ENCODE measurements around the gene ASTN1.

DNA sequence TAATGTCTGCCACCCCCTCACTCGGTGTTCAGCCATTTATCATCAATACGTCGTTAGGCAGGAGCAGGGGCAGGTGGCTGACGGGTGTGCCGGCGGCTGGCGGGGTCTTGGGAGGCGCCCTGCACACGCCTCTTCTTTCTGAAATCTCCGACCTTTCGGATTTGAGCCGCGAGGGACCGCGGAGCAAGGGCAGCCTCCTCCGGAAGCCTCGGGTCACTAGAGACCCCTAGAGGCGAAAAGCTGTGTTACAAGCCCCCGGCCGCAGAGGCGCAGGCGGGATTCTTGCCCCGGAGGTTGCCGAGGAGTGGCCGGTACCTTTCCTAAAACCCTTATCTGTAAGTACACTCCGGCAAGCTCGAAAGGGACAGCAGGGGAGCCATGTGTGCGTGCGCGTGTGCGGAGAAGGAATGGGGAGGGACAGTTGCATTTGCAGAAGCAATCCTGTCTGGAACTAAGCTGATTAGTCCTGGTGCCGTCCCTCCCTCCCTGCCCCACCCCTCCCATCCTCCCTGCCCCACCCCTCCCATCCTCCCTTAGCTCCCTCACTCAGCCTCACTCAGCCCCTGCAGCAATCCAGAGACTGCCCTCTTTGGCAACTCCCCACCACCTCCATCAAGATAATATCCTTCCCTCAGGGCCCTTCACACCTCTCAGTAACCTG is 17.2 kb upstream of the ASTN1 start:
- TF ChIP-seq, protein P1, sequence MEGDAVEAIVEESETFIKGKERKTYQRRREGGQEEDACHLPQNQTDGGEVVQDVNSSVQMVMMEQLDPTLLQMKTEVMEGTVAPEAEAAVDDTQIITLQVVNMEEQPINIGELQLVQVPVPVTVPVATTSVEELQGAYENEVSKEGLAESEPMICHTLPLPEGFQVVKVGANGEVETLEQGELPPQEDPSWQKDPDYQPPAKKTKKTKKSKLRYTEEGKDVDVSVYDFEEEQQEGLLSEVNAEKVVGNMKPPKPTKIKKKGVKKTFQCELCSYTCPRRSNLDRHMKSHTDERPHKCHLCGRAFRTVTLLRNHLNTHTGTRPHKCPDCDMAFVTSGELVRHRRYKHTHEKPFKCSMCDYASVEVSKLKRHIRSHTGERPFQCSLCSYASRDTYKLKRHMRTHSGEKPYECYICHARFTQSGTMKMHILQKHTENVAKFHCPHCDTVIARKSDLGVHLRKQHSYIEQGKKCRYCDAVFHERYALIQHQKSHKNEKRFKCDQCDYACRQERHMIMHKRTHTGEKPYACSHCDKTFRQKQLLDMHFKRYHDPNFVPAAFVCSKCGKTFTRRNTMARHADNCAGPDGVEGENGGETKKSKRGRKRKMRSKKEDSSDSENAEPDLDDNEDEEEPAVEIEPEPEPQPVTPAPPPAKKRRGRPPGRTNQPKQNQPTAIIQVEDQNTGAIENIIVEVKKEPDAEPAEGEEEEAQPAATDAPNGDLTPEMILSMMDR (conservative IDR thresholded peaks at IDR 0.05 in 1 of 2, IDR thresholded peaks at IDR 0.05 in 1 of 2; ENCODE audit: extremely low read depth in 1 of 2, insufficient read depth in 1 of 2, low read depth in 1 of 2, low read length in 2 of 2): peak; percentile 64 to 89
- TF ChIP-seq EZH2 (IDR thresholded peaks at IDR 0.05; ENCODE audit: borderline replicate concordance, low read length): no peak
